Measurements from ENCODE around the gene MAL. TPM values are rescaled to one million over a fixed set of nuclear protein-coding genes. Genes with fewer than 3 reads are reported as not detected.
"Not testable (repeated sequence)": the region's sequence is repeated elsewhere in the genome, so short reads cannot be mapped to it uniquely, and the experiment has no call there.

Gene MAL
- polyA plus RNA-seq, 4 donors: 6.3 to 361 (median 310) TPM

GRCh38 chr2:95077861-95078603 lies 52.5 kb downstream of the MAL start:
- no peak for DNase-seq (ENCODE audit: low read depth in 4 of 4, low spot score in 3 of 4)

DNA sequence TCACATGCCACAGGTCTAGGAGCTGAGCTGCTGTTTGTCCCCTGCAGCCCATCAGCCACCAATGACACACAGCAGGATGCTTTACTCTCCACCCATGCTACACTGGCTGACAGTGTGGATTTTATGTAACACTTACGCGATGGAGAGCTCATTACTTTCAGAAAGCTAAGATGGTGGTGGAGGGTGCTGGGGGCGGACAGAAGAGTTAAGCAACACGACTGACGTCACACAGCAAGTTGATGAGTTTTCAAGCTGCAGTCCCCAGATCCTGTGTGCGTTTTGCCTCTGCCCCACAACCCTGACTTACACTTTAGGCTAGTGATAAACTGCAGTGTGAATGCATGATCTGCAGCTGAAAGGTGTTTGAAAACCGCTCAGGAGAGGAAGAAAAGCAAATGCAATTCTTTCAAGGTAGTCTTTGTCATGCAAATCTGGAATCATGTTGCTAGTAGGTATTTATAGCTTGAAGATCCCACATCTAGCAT lies 53.7 kb downstream of the MAL start:
- no peak for DNase-seq (ENCODE audit: low read depth in 4 of 4, low spot score in 3 of 4)

DNA sequence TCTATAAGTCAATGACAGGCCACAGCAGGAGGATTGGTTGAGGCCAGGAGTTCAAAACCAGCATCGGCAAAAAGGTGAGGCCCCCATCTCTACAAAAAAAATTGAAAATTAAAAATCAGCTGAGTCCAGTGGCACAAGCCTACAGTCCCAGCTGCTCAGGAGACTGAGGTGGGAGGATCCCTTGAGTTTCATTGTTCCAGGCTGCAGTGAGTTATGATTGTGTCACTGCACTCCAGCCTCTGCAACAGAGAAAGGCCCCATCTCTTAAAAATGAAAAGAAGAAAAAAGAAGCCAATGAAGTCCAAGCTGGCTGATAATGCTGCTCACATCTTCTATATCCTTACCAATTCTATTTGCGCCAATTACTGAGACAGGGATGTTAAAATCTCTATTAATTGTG lies 57.0 kb downstream of the MAL start:
- no peak for DNase-seq (ENCODE audit: low read depth in 4 of 4, low spot score in 3 of 4)

- no peak for DNase-seq (ENCODE audit: low read depth in 4 of 4, low spot score in 3 of 4)
Observed at GRCh38 chr2:95086017-95086416, 60.5 kb downstream of the MAL start.

GRCh38 chr2:95087379-95087778 lies 61.9 kb downstream of the MAL start:
- no peak for DNase-seq (ENCODE audit: low read depth in 4 of 4, low spot score in 3 of 4)

- no peak for DNase-seq (ENCODE audit: low read depth in 4 of 4, low spot score in 3 of 4)
Observed at GRCh38 chr2:95091885-95092555, 66.5 kb downstream of the MAL start.

DNA sequence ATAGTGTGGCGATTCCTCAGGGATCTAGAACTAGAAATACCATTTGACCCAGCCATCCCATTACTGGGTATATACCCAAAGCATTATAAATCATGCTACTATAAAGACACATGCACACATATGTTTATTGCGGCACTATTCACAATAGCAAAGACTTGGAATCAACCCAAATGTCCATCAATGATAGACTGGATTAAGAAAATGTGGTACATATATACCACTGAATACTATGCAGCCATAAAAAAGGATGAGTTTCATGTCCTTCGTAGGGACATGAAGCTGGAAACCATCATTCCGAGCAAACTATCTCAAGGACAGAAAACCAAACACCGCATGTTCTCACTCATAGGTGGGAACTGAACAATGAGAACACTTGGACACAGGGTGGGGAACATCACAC lies 72.8 kb downstream of the MAL start:
- not testable (repeated sequence) for DNase-seq (ENCODE audit: low read depth in 4 of 4, low spot score in 3 of 4)

GRCh38 chr2:95099910-95100309 lies 74.4 kb downstream of the MAL start:
- DNase-seq (ENCODE audit: low read depth in 4 of 4, low spot score in 3 of 4): no peak

Other genes with a start within 250 kb of the MAL start
- gene TEKT4, start 154.3 kb upstream of the MAL start, polyA plus RNA-seq (ENCODE audit: insufficient read length in 4 of 4): under 1 TPM in 3 of 4 donors, not detected in 1; 0.14 to 0.32 (median 0.24) TPM
- gene MRPS5, start 96.1 kb downstream of the MAL start, polyA plus RNA-seq (ENCODE audit: insufficient read length in 4 of 4): 10 to 100 TPM; 46.3 to 91.0 (median 66.9) TPM
- 10 to 100 TPM; 18.3 to 42.7 (median 24.7) TPM for gene ZNF514, start 134.1 kb downstream of the MAL start, polyA plus RNA-seq (ENCODE audit: insufficient read length in 4 of 4)
- gene ZNF2, start 140.1 kb downstream of the MAL start, polyA plus RNA-seq (ENCODE audit: insufficient read length in 4 of 4): 1 to 10 TPM; 7.2 to 9.7 (median 8.9) TPM
- 1 to 10 TPM; 4.7 to 5.3 (median 5.1) TPM for gene ZNF892, start 181.8 kb downstream of the MAL start, polyA plus RNA-seq (ENCODE audit: insufficient read length in 4 of 4)
- gene PROM2, start 248.7 kb downstream of the MAL start, polyA plus RNA-seq (ENCODE audit: insufficient read length in 4 of 4): 10 to 100 TPM in 3 of 4 donors, 1 to 10 TPM in 1; 1.7 to 50.5 (median 31.7) TPM

Measured in left renal pelvis (tissue), 4 donors.